Stimulated activated CD4-positive, alpha-beta T cell treated with anti-CD3 and anti-CD28 coated beads, TNF-alpha, amount 100 ng/mL, for 4 hours (primary cell): ENCODE measurements around the gene PTER.

Source experiments
- DNase-seq, 3 experiments: peaks; one replicate each; pipeline ENCODE4 v3.0.0-alpha.2; 2020; ENCODE audit warnings: low read depth in 3 of 3

The PTER gene

GRCh38 chr10:16436758-16437539 lies at the start of gene PTER:
TSS of gene PTER (plus strand) at chr10:16437010. CDS start at chr10:16484385, 47,375 bp downstream.
- DNase-seq = peak; percentile 96 to 99 (median 97)

- DNase-seq = no peak
Measured at GRCh38 chr10:16392531-16393069, 44.2 kb upstream of the PTER start.

- no peak for DNase-seq
Measured at GRCh38 chr10:16393271-16393858, 43.4 kb upstream of the PTER start.

- no peak for DNase-seq
Measured at GRCh38 chr10:16401416-16401815, 35.4 kb upstream of the PTER start.

- DNase-seq = no peak
Measured at GRCh38 chr10:16408379-16408778, 28.4 kb upstream of the PTER start.

GRCh38 chr10:16417341-16417740 lies 19.5 kb upstream of the PTER start:
- no peak for DNase-seq

GRCh38 chr10:16423599-16423998 lies 13.2 kb upstream of the PTER start:
- no peak for DNase-seq

GRCh38 chr10:16425449-16425848 lies 11.4 kb upstream of the PTER start:
- DNase-seq = no peak

- no peak for DNase-seq
Measured at GRCh38 chr10:16429539-16429938, 7.3 kb upstream of the PTER start.

- peak in 1 of 3 experiments; percentile 1 for DNase-seq
Measured at GRCh38 chr10:16436367-16436757, 448 bp upstream of the PTER start.

- no peak for DNase-seq
Measured at GRCh38 chr10:16437540-16437894, 707 bp downstream of the PTER start.

- DNase-seq = no peak
Measured at GRCh38 chr10:16439295-16439694, 2.5 kb downstream of the PTER start.

GRCh38 chr10:16440396-16441133 lies 3.8 kb downstream of the PTER start:
- DNase-seq = no peak

- DNase-seq = no peak
Measured at GRCh38 chr10:16441173-16441840, 4.5 kb downstream of the PTER start.

- DNase-seq = no peak
Measured at GRCh38 chr10:16442914-16443313, 6.1 kb downstream of the PTER start.

GRCh38 chr10:16445770-16446469 lies 9.1 kb downstream of the PTER start:
- DNase-seq = no peak

- no peak for DNase-seq
Measured at GRCh38 chr10:16449454-16449853, 12.6 kb downstream of the PTER start.

- no peak for DNase-seq
Measured at GRCh38 chr10:16458166-16458955, 21.6 kb downstream of the PTER start.

GRCh38 chr10:16459423-16459939 lies 22.7 kb downstream of the PTER start:
- no peak for DNase-seq

GRCh38 chr10:16466001-16466400 lies 29.2 kb downstream of the PTER start:
- no peak for DNase-seq
